Inferior parietal cortex (tissue), 1 donor: ENCODE measurements around the gene OPALIN.

Source experiments
- DNase-seq: peaks from one replicate; pipeline ENCODE4 v3.0.0-alpha.2; 2016; ENCODE audit errors: extremely low spot score

OPALIN gene

GRCh38 chr10:96299383-96299782 is 59.4 kb downstream of the OPALIN start:
- DNase-seq, result peak; percentile 11

GRCh38 chr10:96298362-96298761 is 60.4 kb downstream of the OPALIN start:
- no peak for DNase-seq

DNA sequence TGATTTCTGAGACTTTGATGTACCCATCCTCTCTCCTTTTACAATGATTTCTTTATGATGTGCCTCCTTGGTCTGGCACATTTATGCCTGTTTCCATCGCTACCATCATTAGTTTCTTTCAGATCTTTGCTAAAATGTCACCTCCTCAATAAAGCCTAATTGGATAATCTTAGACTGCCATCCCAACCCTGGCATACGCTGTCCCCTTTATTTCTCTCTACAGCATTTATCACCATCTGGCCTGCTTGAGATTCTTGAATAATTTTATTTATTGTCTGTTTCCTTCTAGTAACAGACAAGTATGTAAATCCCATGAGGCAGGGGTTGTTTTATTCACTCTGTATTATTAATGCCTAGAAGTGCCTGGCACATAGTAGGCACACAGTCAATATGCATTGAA is 61.3 kb downstream of the OPALIN start:
- DNase-seq, result no peak

DNA sequence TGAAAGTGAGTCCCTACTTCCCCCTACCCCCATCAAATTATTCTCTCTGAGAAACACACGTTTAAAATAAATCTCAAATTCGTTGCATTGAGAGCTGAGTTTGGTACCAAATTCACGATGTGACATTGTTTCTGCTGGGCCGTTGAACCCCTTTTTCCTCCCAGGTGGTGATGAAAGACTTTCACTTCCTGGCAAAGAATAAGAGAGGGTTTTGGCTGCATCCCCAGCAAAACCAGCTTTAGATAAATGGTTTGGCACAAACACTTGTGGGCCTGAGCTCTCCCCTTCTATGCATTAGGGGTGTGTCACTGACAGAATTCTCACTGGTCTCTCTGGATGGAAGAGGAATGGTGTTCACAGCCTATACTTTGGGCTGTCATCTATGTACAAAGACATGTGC is 63.3 kb downstream of the OPALIN start:
- DNase-seq, result no peak
